K562 (cell line): Measurements from ENCODE around the gene PTPRF. TPM values are rescaled to one million over a fixed set of nuclear protein-coding genes. Genes with fewer than 3 reads are reported as not detected.

Experiments
- ATAC-seq: fragments of 200-7000 bp; cut with Tn5 transposase; 3 replicates; pipeline ENCODE4 v1.9.1; 2020; ENCODE audit warnings: moderate library complexity
- BruUV-seq: library from RNA; stranded (reverse); fragments of 400-500 nt; replicated peaks from 2 replicates; lab custom pipeline; 2021; lab: Mats Ljungman, UMichigan
- CTCF ChIA-PET: fragments of 300-600 bp; formaldehyde crosslinking; extraction: SDS; loops from one replicate; lab custom pipeline; 2021; ENCODE audit warnings: low intra/inter-chr PET ratio; lab: Yijun Ruan, JAX
- POLR2A ChIA-PET: fragments of 300-600, 350-650 bp; sonication (Branson Sonifier 250); formaldehyde crosslinking; extraction: SDS; loops from one replicate; lab custom pipeline; 2021; ENCODE audit warnings: antibody characterized with exemption, inconsistent platforms; lab: Yijun Ruan, JAX
- DNase-seq, 4 experiments: peaks; one replicate each; pipeline versions ENCODE4 v3.0.0 to v3.0.0-alpha.2; 2011 to 2018; ENCODE audit warnings: low spot score in 3 of 4, mixed read lengths in 3 of 4; ENCODE audit errors: extremely low read depth in 1 of 4
- FAIRE-seq: peaks from 2 replicates; lab custom pipeline; 2011; peaks lifted over from hg19 to GRCh38; lab: Jason Lieb, UNC
- H2AFZ ChIP-seq: 2 replicates; pipeline ENCODE4 v1.6.0; 2011; ENCODE audit warnings: low read depth, low read length, control low read depth, inconsistent platforms
- H3K27ac ChIP-seq: fragments of 200-600 bp; 3 replicates; pipeline ENCODE4 v1.8.0; 2011; ENCODE audit warnings: low read depth, mild to moderate bottlenecking, control low read depth, inconsistent platforms, low read length, moderate library complexity, mixed read lengths; ENCODE audit errors: extremely low read depth
- H3K27me3 ChIP-seq, 2 experiments: fragments of 300-600 bp in 1 of 2; 2 replicates in 1 of 2; 3 replicates in 1 of 2; pipeline versions ENCODE4 v1.6.0 to v1.8.0; 2011; ENCODE audit warnings: inconsistent platforms in 2 of 2, low read length in 2 of 2, mild to moderate bottlenecking in 1 of 2, mixed read lengths in 1 of 2, moderate library complexity in 1 of 2; ENCODE audit not compliant: control insufficient read depth in 2 of 2, insufficient read depth in 2 of 2
- H3K36me3 ChIP-seq: fragments of 300-600 bp; 3 replicates; pipeline ENCODE4 v1.8.0; 2011; ENCODE audit warnings: mild to moderate bottlenecking, low read length, inconsistent platforms; ENCODE audit not compliant: control insufficient read depth, insufficient read depth
- H3K4me1 ChIP-seq, 2 experiments: fragments of 200-600 bp in 1 of 2; replicated peaks in 1 of 2; 2 replicates in 1 of 2; 3 replicates in 1 of 2; pipeline versions ENCODE4 v1.5.1 to v1.8.0; 2011; ENCODE audit warnings: inconsistent platforms in 2 of 2, low read length in 2 of 2, mild to moderate bottlenecking in 1 of 2, mixed read lengths in 1 of 2, moderate library complexity in 1 of 2; ENCODE audit not compliant: control insufficient read depth in 2 of 2, insufficient read depth in 2 of 2
- H3K4me2 ChIP-seq: 2 replicates; pipeline ENCODE4 v1.6.1; 2011; ENCODE audit warnings: low read length, control low read depth, inconsistent platforms, mixed read lengths; ENCODE audit not compliant: insufficient read depth
- H3K4me3 ChIP-seq: fragments of 200-600 bp; sonication (generic), shearing (Covaris generic); 2 replicates; pipeline ENCODE4 v1.5.1; 2016; ENCODE audit warnings: control low read depth, inconsistent platforms
- H3K79me2 ChIP-seq: fragments of 200-600 bp; 3 replicates; pipeline ENCODE4 v1.8.0; 2011; ENCODE audit warnings: low read length, inconsistent platforms; ENCODE audit not compliant: control insufficient read depth, insufficient read depth
- H3K9ac ChIP-seq, 2 experiments: 2 replicates each; pipeline versions ENCODE4 v1.6.0 to v1.6.1; 2011; ENCODE audit warnings: low read depth in 2 of 2, low read length in 2 of 2, control low read depth in 1 of 2, inconsistent platforms in 1 of 2, mild to moderate bottlenecking in 1 of 2, mixed read lengths in 1 of 2; ENCODE audit not compliant: insufficient read depth in 1 of 2
- H3K9me1 ChIP-seq: one replicate; pipeline ENCODE4 v1.6.0; 2011; ENCODE audit warnings: inconsistent platforms, mild to moderate bottlenecking, low read length, moderate library complexity; ENCODE audit not compliant: control insufficient read depth, insufficient read depth
- H3K9me3 ChIP-seq: replicated peaks from 2 replicates; pipeline ENCODE4 v1.5.1; 2011; ENCODE audit warnings: low read depth, low read length, inconsistent platforms; ENCODE audit not compliant: control insufficient read depth, insufficient read depth
- H4K20me1 ChIP-seq: replicated peaks from 2 replicates; pipeline ENCODE4 v1.6.1; 2011; ENCODE audit warnings: low read length, inconsistent platforms, mixed read lengths; ENCODE audit not compliant: control insufficient read depth, insufficient read depth
- FOXP4 ChIP-seq: sonication (generic); formaldehyde crosslinking; IDR thresholded peaks from 2 replicates; pipeline ENCODE4 v1.8.0; 2022; ENCODE audit warnings: mild to moderate bottlenecking, missing genetic modification reagents, borderline replicate concordance
- GABPB1 ChIP-seq: sonication (generic); formaldehyde crosslinking; IDR thresholded peaks from 2 replicates; pipeline ENCODE4 v1.8.0; 2022; ENCODE audit warnings: mild to moderate bottlenecking, missing genetic modification reagents
- ZBTB5 ChIP-seq: fragments of 450-650 bp; IDR thresholded peaks from 2 replicates; pipeline ENCODE4 v1.6.1; 2017; ENCODE audit warnings: antibody characterized with exemption
- ZNF263 ChIP-seq: sonication (generic); formaldehyde crosslinking; IDR thresholded peaks from 2 replicates; pipeline ENCODE4 v1.8.0; 2022; ENCODE audit warnings: mild to moderate bottlenecking, missing genetic modification reagents, borderline replicate concordance
- WGBS: fragments of 100-300 bp; shearing (Covaris generic); methylation state at CpG from one replicate; pipeline ENCODE4 v1.1.6; 2016; ENCODE audit warnings: low coverage, mixed read lengths; ENCODE audit not compliant: insufficient coverage; ENCODE audit errors: missing lambda C conversion rate; 5-methylcytosine and 5-hydroxymethylcytosine counted together
- in situ Hi-C: fragments of 300-500 bp; cut with MboI; formaldehyde crosslinking; loops from 4 replicates; pipeline ENCODE4 v1.15.0; 2018; ENCODE audit warnings: inconsistent platforms, mixed read lengths
- intact Hi-C: fragments of 100-400 bp; cut with micrococcal nuclease; formaldehyde crosslinking; loops from 2 replicates; pipeline ENCODE4 v1.14.2; 2022
- polyA plus RNA-seq, 8 experiments: library from polyadenylated mRNA; depleted of rRNA in 4 of 8; stranded (reverse) in 5 of 8; unstranded in 3 of 8; fragments of >200 nt; fragmentation: Nextera tagmentation in 2 of 8; fragmentation: Illumina TruSeq in 1 of 8; extraction: Ambion mirVana in 2 of 8; extraction: Trizol in 1 of 8; gene quantifications; 2 replicates each; pipeline versions ENCODE4 v1.2.1 to v1.2.3, GENCODE V29; 2011 to 2014; ENCODE audit warnings: inconsistent platforms in 1 of 8, missing spikeins in 1 of 8
- total RNA-seq, 7 experiments: library from RNA; depleted of rRNA in 6 of 7; stranded (reverse); fragments of >200 nt in 6 of 7; fragmentation: Illumina TruSeq in 2 of 7; extraction: Trizol in 2 of 7; gene quantifications; 2 replicates each; pipeline versions ENCODE4 v1.2.1 to v1.2.3, GENCODE V29; 2011 to 2021; ENCODE audit warnings: low replicate concordance in 1 of 7
- TF ChIP-seq, protein P1 (sequence below), 2 experiments: fragments of 450-650 bp in 1 of 2; sonication (generic) in 1 of 2; formaldehyde crosslinking; conservative IDR thresholded peaks; 2 replicates each; pipeline versions ENCODE4 v1.4.0 to v1.8.1; 2020 to 2022; ENCODE audit warnings: mild to moderate bottlenecking in 1 of 2, missing genetic modification reagents in 1 of 2
- TF ChIP-seq, protein P2 (sequence below): fragments of 450-650 bp; conservative IDR thresholded peaks from 2 replicates; pipeline ENCODE4 v1.6.1; 2016; ENCODE audit warnings: missing genetic modification characterization, low read depth, mild to moderate bottlenecking, control low read depth, missing compliant biosample characterization
- TF ChIP-seq, protein P3 (sequence below): fragments of 150-350 bp; conservative IDR thresholded peaks from 2 replicates; pipeline ENCODE4 v1.6.1; 2014; ENCODE audit warnings: low read length

Gene PTPRF
- total and polyA plus RNA-seq, 9 of the 15 experiments (the other 6 are each of a cell fraction or from before 2014, with no cell fraction given), result 0.13 to 4.3 (median 1.1) TPM

DNA sequence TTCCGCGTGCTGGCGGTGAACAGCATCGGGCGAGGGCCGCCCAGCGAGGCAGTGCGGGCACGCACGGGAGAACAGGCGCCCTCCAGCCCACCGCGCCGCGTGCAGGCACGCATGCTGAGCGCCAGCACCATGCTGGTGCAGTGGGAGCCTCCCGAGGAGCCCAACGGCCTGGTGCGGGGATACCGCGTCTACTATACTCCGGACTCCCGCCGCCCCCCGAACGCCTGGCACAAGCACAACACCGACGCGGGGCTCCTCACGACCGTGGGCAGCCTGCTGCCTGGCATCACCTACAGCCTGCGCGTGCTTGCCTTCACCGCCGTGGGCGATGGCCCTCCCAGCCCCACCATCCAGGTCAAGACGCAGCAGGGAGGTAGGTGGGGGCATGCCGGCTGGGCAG, 60.5 kb downstream of the PTPRF start (continued):
- TF ChIP-seq FOXP4 (no peak), GABPB1 (CRISPR knock-in tag) (no peak)
- TF ChIP-seq, protein P1, sequence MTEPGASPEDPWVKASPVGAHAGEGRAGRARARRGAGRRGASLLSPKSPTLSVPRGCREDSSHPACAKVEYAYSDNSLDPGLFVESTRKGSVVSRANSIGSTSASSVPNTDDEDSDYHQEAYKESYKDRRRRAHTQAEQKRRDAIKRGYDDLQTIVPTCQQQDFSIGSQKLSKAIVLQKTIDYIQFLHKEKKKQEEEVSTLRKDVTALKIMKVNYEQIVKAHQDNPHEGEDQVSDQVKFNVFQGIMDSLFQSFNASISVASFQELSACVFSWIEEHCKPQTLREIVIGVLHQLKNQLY (CRISPR knock-in tag; conservative IDR thresholded peaks at IDR 0.05), result no peak
- TF ChIP-seq, protein P2, sequence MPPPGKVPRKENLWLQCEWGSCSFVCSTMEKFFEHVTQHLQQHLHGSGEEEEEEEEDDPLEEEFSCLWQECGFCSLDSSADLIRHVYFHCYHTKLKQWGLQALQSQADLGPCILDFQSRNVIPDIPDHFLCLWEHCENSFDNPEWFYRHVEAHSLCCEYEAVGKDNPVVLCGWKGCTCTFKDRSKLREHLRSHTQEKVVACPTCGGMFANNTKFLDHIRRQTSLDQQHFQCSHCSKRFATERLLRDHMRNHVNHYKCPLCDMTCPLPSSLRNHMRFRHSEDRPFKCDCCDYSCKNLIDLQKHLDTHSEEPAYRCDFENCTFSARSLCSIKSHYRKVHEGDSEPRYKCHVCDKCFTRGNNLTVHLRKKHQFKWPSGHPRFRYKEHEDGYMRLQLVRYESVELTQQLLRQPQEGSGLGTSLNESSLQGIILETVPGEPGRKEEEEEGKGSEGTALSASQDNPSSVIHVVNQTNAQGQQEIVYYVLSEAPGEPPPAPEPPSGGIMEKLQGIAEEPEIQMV (tag), result no peak

DNA sequence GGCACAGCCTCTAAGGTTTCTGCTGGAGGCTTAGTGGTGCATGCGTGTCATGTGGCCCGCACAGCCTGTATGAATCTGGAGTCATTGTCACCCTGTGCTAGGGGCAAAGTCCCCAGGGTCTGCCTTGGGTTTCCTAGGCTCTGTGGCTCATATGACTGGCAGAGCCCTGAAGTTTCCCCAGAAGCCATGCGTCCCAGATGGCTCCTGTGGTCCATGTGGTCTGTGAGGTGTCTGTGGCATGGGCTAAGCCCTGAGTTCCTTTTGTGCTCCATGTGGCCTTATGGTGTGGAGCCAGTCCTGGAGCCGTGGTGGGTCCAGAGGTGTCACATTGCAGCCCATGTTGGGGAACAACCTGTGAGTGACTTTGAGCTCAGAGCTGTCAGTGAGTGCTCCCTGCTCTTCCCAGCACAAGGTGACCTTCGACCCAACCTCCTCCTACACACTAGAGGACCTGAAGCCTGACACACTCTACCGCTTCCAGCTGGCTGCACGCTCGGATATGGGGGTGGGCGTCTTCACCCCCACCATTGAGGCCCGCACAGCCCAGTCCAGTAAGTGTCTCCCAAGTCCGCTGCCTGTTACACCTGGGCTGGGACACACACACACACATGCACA, 61.5 kb downstream of the PTPRF start:
- ATAC-seq (no peak), DNase-seq (no peak), FAIRE-seq (no peak)
- Histone ChIP-seq H3K9ac (0 out of 4 replicates have a peak overlapping the region, but pooled peaks of 1 of the 2 experiments have one; percentile 20), H3K9me1 (no peaks in the 10 kb centered on the region), H3K4me2 (no peak overlapping the region), H3K79me2 (no peaks in the 10 kb centered on the region), H3K27me3 (peaks cover 34 to 89% of the 10 kb centered on the region in 2 experiments), H3K27ac (no peak overlapping the region), H2AFZ (no peak overlapping the region), H3K4me3 (no peak overlapping the region), H4K20me1 (peaks cover 15% of the 10 kb centered on the region), H3K9me3 (no peaks in the 10 kb centered on the region), H3K36me3 (no peaks in the 10 kb centered on the region), H3K4me1 (peaks cover 0 to 12% of the 10 kb centered on the region in 2 experiments; a peak in 1 of 5 replicates)
- peak; percentile 76; the same call in 1 of the 2 replicates for TF ChIP-seq ZNF263 (CRISPR knock-in tag)
- TF ChIP-seq ZBTB5, result no peak
- TF ChIP-seq, protein P3, sequence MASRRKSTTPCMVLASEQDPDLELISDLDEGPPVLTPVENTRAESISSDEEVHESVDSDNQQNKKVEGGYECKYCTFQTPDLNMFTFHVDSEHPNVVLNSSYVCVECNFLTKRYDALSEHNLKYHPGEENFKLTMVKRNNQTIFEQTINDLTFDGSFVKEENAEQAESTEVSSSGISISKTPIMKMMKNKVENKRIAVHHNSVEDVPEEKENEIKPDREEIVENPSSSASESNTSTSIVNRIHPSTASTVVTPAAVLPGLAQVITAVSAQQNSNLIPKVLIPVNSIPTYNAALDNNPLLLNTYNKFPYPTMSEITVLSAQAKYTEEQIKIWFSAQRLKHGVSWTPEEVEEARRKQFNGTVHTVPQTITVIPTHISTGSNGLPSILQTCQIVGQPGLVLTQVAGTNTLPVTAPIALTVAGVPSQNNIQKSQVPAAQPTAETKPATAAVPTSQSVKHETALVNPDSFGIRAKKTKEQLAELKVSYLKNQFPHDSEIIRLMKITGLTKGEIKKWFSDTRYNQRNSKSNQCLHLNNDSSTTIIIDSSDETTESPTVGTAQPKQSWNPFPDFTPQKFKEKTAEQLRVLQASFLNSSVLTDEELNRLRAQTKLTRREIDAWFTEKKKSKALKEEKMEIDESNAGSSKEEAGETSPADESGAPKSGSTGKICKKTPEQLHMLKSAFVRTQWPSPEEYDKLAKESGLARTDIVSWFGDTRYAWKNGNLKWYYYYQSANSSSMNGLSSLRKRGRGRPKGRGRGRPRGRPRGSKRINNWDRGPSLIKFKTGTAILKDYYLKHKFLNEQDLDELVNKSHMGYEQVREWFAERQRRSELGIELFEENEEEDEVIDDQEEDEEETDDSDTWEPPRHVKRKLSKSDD, result no peak
- BruUV-seq, result no TSS peak
- 13% methylated on average over 11 of the region's 11 CpGs for WGBS
- CTCF ChIA-PET, result no interaction called here
- in situ Hi-C loops, result no loop called here
- intact Hi-C loops, result no loop called here
- POLR2A ChIA-PET, result no interaction called here
